GM18499 (cell line): ENCODE measurements around the gene CACNB1.

ENCODE experiments used
- ATAC-seq: cut with Tn5 transposase; IDR thresholded peaks from one replicate; pipeline ENCODE4 v1.9.1; 2021; ENCODE audit warnings: moderate number of reproducible peaks; ENCODE audit not compliant: insufficient read depth, unreplicated experiment

CACNB1 gene

GRCh38 chr17:39208136-39208535 is 10.7 kb upstream of the CACNB1 start:
- no peak for ATAC-seq

- ATAC-seq, result no peak
These were observed 7.7 kb upstream of the CACNB1 start for GRCh38 chr17:39205112-39205526.

- no peak for ATAC-seq
These were observed 6.8 kb upstream of the CACNB1 start for GRCh38 chr17:39204245-39204644.

GRCh38 chr17:39200957-39201510 is 3.6 kb upstream of the CACNB1 start:
- ATAC-seq, result no peak

GRCh38 chr17:39200070-39200879 is 2.8 kb upstream of the CACNB1 start, which contains the start of gene RPL19:
RPL19 (plus strand) TSS chr17:39200283; CDS start chr17:39200345, 62 bp downstream.
- peak; percentile 40 for ATAC-seq

- ATAC-seq, result peak; percentile 53
These were observed 2.3 kb upstream of the CACNB1 start for GRCh38 chr17:39199820-39200069.

GRCh38 chr17:39198186-39198566 is 707 bp upstream of the CACNB1 start:
- no peak for ATAC-seq

GRCh38 chr17:39196808-39197291 is 619 bp downstream of the CACNB1 start:
- no peak for ATAC-seq

- no peak for ATAC-seq
These were observed 1.1 kb downstream of the CACNB1 start for GRCh38 chr17:39196241-39196807.

GRCh38 chr17:39195568-39196160 is 1.8 kb downstream of the CACNB1 start:
- ATAC-seq, result no peak

GRCh38 chr17:39194985-39195524 is 2.4 kb downstream of the CACNB1 start:
- no peak for ATAC-seq

- no peak for ATAC-seq
These were observed 3.1 kb downstream of the CACNB1 start for GRCh38 chr17:39194089-39194984.

- ATAC-seq, result no peak
These were observed 4.1 kb downstream of the CACNB1 start for GRCh38 chr17:39193346-39193745.

GRCh38 chr17:39192901-39193300 is 4.6 kb downstream of the CACNB1 start:
- ATAC-seq, result no peak

- no peak for ATAC-seq
These were observed 5.5 kb downstream of the CACNB1 start for GRCh38 chr17:39191750-39192510.

GRCh38 chr17:39187152-39187830 is 10.2 kb downstream of the CACNB1 start:
- no peak for ATAC-seq

GRCh38 chr17:39186481-39187002 is 10.9 kb downstream of the CACNB1 start:
- ATAC-seq, result no peak

- no peak for ATAC-seq
These were observed 13.7 kb downstream of the CACNB1 start for GRCh38 chr17:39183720-39184119.

- no peak for ATAC-seq
These were observed 14.4 kb downstream of the CACNB1 start for GRCh38 chr17:39183045-39183444.
